Esophagus squamous epithelium (tissue), 5 donors: Measurements from ENCODE around the gene ARHGAP45. TPM values are rescaled to one million over a fixed set of nuclear protein-coding genes. Genes with fewer than 3 reads are reported as not detected.

Experiments used
- DNase-seq: peaks from one replicate; lab custom pipeline; 2025; lab: John Stamatoyannopoulos, UW
- H3K27ac ChIP-seq, 4 donors: fragments of 200-600 bp; sonication (generic); one replicate each; pipeline ENCODE4 v1.5.1; 2016 to 2019; ENCODE audit warnings: mild to moderate bottlenecking in 1 of 4
- H3K27me3 ChIP-seq, 4 donors: fragments of 200-600 bp; sonication (generic); 1 replicate in 3 of 4; 2 replicates in 1 of 4; pipeline versions ENCODE4 v1.5.1 to v1.6.0; 2017 to 2021; ENCODE audit warnings: antibody characterized with exemption in 1 of 4
- H3K36me3 ChIP-seq, 3 donors: fragments of 200-600 bp; sonication (generic); one replicate each; pipeline ENCODE4 v1.5.1; 2016 to 2019
- H3K4me1 ChIP-seq, 3 donors: fragments of 200-600 bp; sonication (generic); one replicate each; pipeline ENCODE4 v1.5.1; 2017 to 2019
- H3K4me3 ChIP-seq, 4 donors: fragments of 200-600 bp; sonication (generic); 1 replicate in 3 of 4; 2 replicates in 1 of 4; pipeline ENCODE4 v1.5.1; 2016 to 2019; ENCODE audit warnings: mild to moderate bottlenecking in 2 of 4, moderate library complexity in 1 of 4
- H3K9me3 ChIP-seq, 3 donors: fragments of 200-600 bp; sonication (generic); one replicate each; pipeline ENCODE4 v1.5.1; 2016 to 2019
- POLR2A ChIP-seq, 4 donors: fragments of 450-650 bp; IDR thresholded peaks; one replicate each; pipeline ENCODE4 v1.6.1; 2017; ENCODE audit warnings: antibody characterized with exemption in 4 of 4, mild to moderate bottlenecking in 4 of 4, moderate library complexity in 3 of 4
- WGBS, 2 donors: methylation state at CpG; one replicate each; pipeline ENCODE4 v1.1.5; 2018; 5-methylcytosine and 5-hydroxymethylcytosine counted together
- intact Hi-C: fragments of 100-400 bp; cut with DNase I; formaldehyde crosslinking; loops from one replicate; pipeline ENCODE4 v1.15.0; 2022
- total RNA-seq, 4 donors: library from RNA; depleted of rRNA; stranded (reverse); fragments of >200 nt; gene quantifications; one replicate each; pipeline ENCODE4 v1.1.0, GENCODE V29; 2016
- TF ChIP-seq, protein P1 (sequence below), 6 experiments: fragments of 450-650 bp in 4 of 6; fragments of 200-600 bp in 2 of 6; sonication (generic) in 2 of 6; IDR thresholded peaks; one replicate each; pipeline ENCODE4 v1.5.1; 2016 to 2019; ENCODE audit warnings: antibody characterized with exemption in 6 of 6, mild to moderate bottlenecking in 4 of 6, moderate library complexity in 4 of 6
- donor health status: DM: yes; HTN: yes; CAD: no.

Gene ARHGAP45
- total RNA-seq, 4 donors from 2014 or later, result 8.2 to 39.3 (median 12.5) TPM

- Histone ChIP-seq H3K4me3 (no peak overlapping the region), H3K9me3 (no peaks in the 10 kb centered on the region), H3K27ac (no peak overlapping the region), H3K4me1 (peaks cover 11 to 55% (median 28%) of the 10 kb centered on the region in 3 donors), H3K27me3 (no peaks in the 10 kb centered on the region), H3K36me3 (peaks cover 83 to 100% (median 83%) of the 10 kb centered on the region in 3 donors)
- intact Hi-C loops, result no loop called here
- TF ChIP-seq POLR2A (IDR thresholded peaks at IDR 0.05), result no peak
- TF ChIP-seq, protein P1, sequence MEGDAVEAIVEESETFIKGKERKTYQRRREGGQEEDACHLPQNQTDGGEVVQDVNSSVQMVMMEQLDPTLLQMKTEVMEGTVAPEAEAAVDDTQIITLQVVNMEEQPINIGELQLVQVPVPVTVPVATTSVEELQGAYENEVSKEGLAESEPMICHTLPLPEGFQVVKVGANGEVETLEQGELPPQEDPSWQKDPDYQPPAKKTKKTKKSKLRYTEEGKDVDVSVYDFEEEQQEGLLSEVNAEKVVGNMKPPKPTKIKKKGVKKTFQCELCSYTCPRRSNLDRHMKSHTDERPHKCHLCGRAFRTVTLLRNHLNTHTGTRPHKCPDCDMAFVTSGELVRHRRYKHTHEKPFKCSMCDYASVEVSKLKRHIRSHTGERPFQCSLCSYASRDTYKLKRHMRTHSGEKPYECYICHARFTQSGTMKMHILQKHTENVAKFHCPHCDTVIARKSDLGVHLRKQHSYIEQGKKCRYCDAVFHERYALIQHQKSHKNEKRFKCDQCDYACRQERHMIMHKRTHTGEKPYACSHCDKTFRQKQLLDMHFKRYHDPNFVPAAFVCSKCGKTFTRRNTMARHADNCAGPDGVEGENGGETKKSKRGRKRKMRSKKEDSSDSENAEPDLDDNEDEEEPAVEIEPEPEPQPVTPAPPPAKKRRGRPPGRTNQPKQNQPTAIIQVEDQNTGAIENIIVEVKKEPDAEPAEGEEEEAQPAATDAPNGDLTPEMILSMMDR (IDR thresholded peaks at IDR 0.05), result no peak
- no peak for DNase-seq
- WGBS, 2 donors, result 67 to 94% methylated on average over 1 to 4 of the region's 10 CpGs
These were observed 54.4 kb downstream of the ARHGAP45 start for GRCh38 chr19:1121395-1121794.

- intact Hi-C loops, result no loop called here
- DNase-seq, result no peak
- H3K27ac ChIP-seq, result peak overlapping the region in 3 of 4 donors; percentile 27 to 36 (median 35)
- TF ChIP-seq POLR2A (IDR thresholded peaks at IDR 0.05), result no peak
- TF ChIP-seq, protein P1 (IDR thresholded peaks at IDR 0.05), result no peak
- peaks cover 82 to 100% (median 84%) of the 10 kb centered on the region in 3 donors for H3K36me3 ChIP-seq
- no peaks in the 10 kb centered on the region for H3K27me3 ChIP-seq
- H3K4me1 ChIP-seq, result peaks cover 17 to 58% (median 37%) of the 10 kb centered on the region in 3 donors
- H3K4me3 ChIP-seq, result no peak overlapping the region
- WGBS, 2 donors, result 94 to 97% methylated on average over 14 to 16 of the region's 63 CpGs
- no peaks in the 10 kb centered on the region for H3K9me3 ChIP-seq
These were observed 55.3 kb downstream of the ARHGAP45 start for GRCh38 chr19:1122021-1122971.

- intact Hi-C loops, result no loop called here
- no peak for TF ChIP-seq POLR2A (IDR thresholded peaks at IDR 0.05)
- TF ChIP-seq, protein P1 (IDR thresholded peaks at IDR 0.05), result no peak
- Histone ChIP-seq H3K27ac (peak overlapping the region in 3 of 4 donors; percentile 35 to 47 (median 36)), H3K4me1 (peaks cover 17 to 58% (median 38%) of the 10 kb centered on the region in 3 donors), H3K27me3 (no peaks in the 10 kb centered on the region), H3K36me3 (peaks cover 79 to 100% (median 83%) of the 10 kb centered on the region in 3 donors), H3K4me3 (no peak overlapping the region), H3K9me3 (no peaks in the 10 kb centered on the region)
- no peak for DNase-seq
- 13 to 35% methylated on average over 3 to 9 of the region's 21 CpGs for WGBS, 2 donors
These were observed 56.0 kb downstream of the ARHGAP45 start for GRCh38 chr19:1122972-1123363.

DNA sequence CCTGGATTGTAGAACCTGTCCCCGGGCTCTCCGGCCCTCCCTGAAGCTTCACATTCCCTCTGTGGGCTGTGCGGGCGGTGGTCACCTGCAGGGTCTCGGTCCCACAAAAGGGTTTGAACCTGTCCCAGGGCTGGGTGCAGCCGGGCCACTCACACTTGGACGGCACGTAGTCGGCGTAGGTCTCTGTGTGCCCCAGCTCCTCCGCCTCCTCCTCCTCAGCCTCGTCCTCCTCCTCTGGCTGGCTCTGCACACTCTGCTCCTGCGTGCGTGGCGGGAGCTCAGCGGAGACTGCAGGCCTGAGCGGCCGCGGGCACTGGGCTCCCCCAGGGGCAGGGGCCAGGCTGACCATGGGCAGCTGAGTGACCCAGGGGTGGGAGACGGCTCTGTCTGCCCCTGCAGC, 56.4 kb downstream of the ARHGAP45 start:
- Histone ChIP-seq H3K36me3 (peaks cover 76 to 100% (median 82%) of the 10 kb centered on the region in 3 donors), H3K27ac (peak overlapping the region; percentile 4 to 47 (median 36)), H3K27me3 (no peaks in the 10 kb centered on the region), H3K9me3 (no peaks in the 10 kb centered on the region), H3K4me3 (no peak overlapping the region), H3K4me1 (peaks cover 17 to 58% (median 36%) of the 10 kb centered on the region in 3 donors)
- TF ChIP-seq, protein P1 (IDR thresholded peaks at IDR 0.05), result no peak
- no peak for TF ChIP-seq POLR2A (IDR thresholded peaks at IDR 0.05)
- intact Hi-C loops, result no loop called here
- WGBS, 2 donors, result 97% methylated on average over 10 of the region's 20 CpGs; no CpG with 5 or more reads in 1 of the 2 donors
- no peak for DNase-seq
